CD4-positive, alpha-beta T cell treated with Interleukin-1 beta for 1 hour (primary cell): Measurements from ENCODE around the gene MTA3.
A peak's percentile ranks its signal among the peaks of the same experiment; 100 is the strongest.

Experiments
- DNase-seq, 2 donors: peaks; one replicate each; pipeline ENCODE4 v3.0.0-alpha.2; 2020 to 2022

The MTA3 gene

DNA sequence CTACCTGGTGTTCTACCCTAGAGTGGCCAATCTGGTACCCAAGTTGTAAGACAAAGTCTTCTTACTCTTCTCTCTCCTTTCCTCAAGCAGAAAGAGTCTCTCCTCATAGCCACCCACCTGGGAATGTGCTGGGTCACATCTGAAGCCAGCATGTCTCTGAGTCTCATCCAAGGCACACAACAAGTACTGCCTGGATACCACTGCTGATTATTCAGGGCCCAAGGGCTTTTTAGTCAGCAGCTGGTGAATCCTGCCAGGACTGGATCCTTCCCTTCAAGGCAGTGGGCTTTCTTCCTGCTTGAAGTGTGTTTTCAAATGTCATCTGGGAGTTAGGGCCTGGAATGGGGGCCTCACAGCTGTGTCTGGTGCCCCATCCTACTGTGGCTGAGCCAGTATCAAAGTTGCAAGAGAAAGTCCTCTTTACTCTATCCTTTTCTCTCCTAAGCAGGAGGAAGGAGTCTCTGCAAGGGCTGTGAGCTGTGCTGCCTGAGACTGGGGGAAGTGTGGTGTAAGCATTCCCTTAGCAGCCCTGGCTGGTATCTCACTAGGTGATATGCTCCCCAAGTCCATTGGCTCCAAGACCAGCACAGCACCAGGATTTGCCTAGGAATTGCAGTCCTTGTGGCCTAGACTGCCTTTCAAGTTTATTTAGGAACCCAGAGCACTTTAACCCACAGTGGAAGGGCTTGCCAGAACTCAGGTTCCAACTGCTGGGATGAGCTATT lies 168.3 kb downstream of the MTA3 start:
- no peak for DNase-seq

DNA sequence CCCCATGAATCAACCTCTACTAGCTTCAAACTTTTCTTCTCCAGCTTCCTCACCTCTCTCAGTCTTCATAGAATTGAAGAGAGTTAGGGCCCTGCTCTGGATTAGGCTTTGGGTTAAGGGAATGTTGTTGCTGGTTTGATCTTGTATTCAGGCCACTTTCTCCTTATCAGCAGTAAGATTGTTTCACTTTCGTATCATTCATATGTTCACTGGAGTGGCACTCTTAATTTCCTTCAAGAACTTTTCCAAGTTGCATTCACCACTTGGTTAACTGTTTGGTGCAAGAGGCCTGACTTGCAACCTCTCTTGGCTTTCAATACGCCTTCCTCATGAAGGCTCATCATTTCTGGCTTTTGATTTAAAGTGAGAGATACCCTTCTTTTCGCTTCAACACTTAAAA lies 172.7 kb downstream of the MTA3 start:
- DNase-seq, result no peak

DNA sequence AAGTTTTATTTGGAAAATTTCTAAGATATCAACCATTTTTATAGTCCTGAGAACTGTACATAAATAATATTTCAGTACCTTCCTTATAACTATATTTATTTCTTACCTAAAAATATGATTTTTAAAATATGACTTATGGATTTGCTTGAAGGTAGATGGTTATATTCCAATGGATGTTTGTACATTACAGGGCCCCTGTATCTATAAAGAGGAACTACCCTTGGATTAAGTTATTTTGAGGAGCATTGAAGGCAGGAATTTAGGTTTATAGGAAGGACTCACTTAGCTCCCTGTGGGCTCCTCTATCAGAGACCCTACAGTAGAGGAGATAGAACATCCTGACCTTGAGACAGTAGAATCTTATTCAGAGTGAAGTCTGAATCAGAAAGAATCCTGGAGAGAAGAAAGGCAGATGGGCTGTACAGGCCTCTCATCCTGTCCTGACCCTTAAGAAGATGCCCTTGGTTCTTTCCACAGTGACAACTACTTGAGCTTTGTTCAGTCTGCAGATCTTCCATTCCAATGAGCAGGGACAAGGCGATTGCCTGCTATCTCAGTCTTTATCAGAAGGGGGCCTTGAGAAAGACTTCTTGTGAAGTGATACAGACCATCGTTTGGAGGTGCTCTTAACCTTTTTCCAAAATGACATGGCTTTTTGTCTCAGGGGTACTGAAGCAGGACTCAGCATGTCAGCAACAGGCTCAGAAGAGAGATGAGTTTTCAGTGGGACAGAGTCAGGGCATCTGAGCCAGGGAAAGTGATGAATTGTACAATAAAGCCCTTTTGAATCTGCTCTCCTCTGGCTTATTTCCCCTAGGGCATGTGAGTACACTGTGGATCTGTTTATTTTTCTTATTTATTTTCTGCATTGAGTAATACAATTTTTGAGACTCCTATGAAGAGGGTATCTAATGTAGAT lies 174.6 kb downstream of the MTA3 start:
- no peak for DNase-seq

DNA sequence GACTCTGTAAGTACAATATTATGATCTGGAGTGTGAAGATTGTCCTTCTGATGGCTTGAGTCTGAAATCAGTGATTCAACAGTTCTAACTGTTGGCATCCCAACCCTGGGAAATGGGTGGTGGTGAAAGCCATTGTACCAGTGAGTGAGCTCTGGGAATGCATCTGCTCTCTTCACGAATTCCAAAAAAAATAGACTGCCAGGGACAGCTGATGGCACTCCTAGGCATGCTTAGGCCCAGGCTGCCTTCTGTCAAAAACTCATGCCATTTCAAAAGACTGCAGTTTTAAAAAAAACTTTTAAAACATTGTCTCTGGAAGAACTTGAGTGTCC lies 175.2 kb downstream of the MTA3 start:
- no peak for DNase-seq

DNA sequence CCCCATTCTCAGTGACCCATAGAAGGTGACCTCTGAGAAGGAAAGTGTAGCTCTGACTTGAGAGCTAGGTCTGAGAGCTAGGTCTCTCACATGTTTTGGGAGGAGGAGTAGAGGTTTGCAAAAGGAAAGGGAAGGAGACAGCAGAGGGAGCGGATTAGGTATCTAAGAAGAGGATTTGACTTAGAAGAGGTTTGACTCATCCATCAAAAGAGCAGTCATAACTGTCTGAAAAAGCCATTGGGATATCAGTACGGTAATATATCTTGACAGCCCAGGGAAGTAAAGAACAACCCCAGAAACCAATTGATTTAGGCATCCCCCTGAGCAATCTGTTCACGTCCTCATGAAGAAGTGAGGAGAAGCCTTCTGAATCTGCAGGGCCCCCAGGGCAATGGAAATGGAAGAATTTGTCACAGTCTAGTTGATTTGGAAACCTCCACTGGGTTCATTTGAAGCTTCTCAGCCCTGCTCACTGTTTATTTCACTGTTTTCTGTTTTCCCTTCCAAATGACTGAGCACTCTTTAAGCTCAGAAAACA lies 176.2 kb downstream of the MTA3 start:
- no peak for DNase-seq

DNA sequence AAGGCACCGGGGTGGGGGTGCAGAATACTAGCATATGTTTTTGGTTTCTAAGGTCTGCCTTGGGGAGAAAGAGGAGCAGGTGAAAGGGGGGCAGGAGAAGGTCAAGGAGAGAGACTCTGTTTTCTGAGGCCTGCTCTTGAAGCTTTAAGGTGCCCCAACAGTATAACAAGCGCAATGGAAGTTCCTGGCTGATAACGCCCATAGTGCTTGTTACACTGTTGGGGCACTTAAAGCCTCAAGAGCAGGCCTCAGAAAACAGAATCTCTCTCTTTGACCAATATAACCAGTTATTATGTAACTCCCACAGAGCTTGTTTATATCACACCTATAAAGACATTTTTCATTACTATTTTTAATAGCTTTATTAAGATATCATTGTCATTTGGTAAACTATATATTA lies 179.0 kb downstream of the MTA3 start:
- DNase-seq, result no peak

DNA sequence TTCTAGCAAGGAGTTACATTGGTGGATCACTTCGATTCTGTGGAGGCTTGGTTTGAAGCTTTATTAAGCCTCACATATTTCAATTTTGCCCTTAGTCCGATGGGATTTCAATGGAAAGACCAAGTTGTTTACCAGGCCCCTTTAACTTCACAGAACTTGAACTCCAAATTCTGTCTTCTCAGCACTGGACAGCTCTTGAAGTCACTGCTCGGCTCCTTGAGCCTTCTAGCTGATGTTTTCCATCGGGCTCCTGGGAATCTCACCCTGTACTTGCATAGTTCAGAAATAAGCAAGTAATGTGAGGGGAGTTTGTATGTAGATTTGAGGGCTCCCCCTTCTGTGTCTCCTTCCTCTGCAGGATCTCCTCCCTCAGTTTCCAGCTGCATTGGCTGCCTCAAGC lies 180.4 kb downstream of the MTA3 start:
- no peak for DNase-seq

DNA sequence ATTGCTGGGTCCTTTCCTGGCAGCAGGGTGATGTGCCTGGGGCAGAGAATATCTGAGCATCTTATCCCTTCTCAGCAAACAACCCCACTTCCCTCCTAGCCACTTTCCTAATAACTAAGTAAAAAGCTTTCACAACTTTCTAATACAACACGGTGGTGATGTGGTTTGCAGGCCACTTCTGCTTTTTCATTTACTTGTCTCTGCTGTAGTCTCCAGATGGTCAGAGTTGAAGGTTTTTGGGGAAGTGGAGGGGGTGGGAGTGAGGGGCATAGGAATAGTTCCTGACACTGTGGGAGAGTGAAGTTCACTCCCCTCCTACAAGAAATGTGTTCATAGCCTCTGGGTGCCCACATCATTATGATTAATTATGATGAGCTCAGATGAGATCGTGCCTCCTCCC lies 183.9 kb downstream of the MTA3 start:
- peak; percentile 14 to 64 for DNase-seq

DNA sequence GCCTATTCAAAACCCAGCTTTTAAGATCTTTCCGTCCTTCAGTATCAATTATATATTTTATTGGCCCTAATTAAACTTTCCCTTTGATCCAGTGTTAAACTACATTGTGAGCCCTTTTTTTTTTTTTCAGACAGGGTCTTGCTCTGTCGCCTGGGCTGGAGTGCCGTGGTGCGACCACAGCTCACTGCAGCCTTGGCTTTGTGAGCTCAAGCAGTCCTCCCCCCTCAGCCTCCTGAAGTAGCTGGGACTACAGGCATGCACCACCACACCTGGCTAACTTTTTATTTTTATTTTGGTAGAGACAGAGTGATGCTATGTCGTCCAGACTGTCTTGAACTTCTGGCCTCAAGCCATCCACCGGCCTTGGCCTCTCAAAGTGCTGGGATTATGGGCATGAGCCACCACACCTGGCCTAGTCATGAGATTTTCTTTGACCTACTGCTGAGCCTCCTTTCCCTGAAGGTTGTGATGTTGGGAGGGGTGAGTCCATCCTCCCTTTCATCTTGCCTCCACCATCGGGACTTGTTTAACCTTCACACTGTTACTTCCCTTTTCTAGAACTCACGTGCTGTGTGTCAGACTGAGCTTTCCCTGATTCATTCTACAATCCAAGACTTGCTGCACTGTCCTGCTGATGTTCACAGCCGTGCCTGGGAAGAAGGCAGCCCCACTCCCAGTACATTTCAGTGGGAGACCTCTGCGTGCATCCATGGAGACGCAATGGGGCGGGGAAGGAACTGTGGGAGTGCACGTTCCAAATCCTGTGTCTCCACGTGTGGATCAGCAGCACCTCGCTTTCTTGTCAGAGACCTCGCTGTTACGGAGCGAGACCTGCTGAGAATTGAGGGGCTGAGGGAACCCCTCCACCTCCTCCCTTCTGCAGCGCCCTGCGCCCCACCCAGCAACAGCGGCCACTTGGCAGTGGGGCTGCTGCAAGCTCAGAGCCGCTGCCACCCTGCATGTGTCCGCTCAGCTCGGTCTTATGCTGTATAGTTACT lies 184.7 kb downstream of the MTA3 start:
- no peak for DNase-seq

DNA sequence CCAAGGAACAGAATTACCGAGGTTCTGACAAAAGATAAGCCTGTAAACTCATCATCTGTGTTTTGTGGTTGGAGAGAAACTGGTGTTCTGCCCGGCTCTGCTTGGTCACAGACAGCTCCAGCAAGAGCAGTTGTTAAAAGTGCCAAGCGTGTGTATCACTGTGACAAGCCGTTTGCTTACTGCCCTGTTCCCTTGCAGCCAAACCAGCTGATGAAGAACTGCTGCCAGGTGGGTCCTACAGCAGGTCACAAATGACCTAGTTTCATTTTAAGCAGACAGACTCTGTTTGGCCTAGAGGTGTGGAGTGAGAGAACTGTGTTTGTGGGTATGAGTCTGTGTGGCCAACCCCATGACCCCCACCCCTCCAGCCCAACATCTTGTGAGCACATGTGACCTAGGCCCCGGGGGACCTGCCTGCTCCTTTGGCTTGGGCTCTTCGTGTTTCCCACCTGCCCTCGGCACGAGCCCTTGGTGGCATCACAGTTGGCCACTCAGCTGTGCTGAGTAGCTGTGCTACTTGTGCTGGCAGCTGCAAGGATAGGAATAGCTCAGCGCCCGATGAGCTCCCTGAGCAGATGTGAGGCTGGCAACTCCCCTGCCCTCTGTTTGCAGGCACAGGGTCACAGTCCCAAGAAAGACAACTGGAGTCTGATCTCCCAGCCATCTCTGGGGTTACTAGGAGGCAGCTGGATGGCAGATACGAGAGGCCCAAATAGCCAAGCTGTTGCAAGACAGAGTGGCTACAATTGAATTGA lies 185.8 kb downstream of the MTA3 start:
- DNase-seq, result peak in 1 of 2 donors; percentile 39

DNA sequence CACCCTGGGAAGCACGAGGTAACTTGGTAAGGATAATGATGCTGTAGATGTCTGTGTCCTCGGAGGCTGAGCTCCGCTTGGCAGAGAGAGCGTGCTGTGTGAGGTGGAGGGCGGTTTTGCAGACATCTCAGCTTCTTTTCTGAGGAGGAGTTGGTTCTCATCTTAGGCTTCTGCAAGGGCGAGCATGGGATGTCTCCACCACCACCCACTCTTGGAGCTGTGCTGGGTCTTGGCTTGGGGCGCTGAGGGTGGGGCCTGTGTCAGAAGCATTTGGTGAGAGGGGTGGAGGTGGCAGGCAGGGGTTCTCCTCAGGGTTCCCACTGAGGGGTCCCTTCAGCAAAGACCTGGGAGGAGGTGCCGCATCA lies 186.3 kb downstream of the MTA3 start:
- DNase-seq, result no peak

DNA sequence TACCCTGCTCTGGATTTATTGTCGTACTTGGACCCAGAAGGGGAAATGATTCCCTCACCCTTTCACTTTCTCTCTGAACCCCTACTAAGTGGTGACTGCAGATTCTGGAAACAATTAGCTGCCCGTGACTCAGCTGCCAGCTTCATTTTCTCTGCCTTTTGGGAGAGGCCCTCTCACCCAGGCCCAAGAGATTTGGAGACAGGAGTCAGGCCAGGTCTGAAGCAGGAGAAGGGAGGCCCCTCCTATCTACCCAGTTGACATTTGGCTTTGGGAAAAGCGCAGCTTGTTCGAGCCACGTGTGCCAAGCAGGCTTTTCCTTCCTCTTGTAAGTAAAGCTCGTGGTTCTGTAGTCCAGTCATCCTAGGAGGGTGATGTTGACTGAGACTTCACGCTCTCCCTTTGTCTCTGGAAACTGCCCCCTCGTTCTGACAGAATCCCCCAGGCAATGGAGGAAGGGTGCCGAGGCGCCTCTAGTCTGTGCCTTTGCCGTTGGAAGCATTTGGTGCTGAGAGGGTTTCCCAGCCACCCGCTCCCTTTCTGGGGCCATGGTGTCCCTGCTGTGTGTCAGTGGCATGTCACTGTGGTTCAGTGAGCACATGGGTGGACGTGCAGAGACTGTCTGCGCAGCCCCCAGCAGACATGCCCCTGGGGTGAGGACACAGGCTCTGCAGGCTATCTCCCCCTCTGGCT lies 186.9 kb downstream of the MTA3 start:
- DNase-seq, result no peak

DNA sequence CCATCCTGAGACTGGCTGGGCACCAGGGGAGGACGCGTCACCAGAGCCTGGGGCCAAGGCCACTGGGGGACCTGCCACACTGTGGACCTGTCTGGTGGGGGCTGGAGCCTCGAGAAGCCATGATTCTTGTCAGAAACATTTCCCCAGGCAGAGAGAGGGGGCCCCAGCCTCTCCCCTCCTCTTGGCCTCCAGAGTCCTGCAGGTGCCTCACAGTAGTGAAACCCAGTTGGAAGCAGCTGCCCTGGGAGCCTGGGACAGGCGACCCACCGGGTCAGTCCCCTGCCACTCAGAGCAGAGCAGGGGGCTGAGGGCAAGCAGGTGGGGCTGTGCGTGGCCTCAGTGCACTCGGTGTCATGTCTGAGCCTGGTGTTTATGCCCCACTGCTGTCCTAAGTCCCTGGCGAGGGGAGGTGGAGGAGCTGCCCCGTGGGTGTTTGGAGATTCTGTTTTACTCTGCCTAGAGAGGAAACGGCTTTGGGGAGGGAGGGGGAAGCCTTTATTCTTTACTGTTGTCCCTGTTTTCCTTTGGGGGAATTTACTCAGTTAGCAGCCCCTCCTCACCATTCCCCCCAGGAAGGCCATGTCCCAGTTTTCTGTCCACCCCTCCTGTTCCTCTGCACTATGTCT lies 187.8 kb downstream of the MTA3 start:
- no peak for DNase-seq

DNA sequence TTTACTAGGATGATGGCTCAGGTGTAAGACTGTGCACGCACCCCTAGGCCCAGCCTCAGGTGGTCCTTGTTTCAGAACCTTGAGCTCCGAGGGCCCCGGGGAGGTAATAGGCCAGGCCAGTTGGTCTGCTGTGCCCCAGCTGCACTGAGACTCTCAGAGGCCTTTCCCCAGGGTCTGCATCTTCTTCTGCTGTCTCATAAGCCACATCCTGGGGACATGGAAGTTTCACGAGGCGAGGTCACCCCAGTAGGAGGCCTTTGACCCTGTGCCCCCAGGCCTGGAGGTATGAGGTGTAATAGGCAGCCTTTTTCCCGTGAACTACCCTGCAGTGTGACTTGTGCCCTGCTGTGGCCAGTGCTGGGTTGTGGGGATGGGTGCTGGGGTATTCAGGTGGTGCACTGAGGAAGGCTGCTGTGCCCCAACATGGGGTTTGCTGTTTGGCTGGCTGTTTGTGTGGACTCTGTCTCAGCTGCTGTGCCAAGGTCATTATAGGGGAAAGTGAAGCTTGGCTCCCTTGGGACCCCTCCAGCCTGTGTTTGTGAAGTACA lies 188.6 kb downstream of the MTA3 start:
- no peak for DNase-seq

DNA sequence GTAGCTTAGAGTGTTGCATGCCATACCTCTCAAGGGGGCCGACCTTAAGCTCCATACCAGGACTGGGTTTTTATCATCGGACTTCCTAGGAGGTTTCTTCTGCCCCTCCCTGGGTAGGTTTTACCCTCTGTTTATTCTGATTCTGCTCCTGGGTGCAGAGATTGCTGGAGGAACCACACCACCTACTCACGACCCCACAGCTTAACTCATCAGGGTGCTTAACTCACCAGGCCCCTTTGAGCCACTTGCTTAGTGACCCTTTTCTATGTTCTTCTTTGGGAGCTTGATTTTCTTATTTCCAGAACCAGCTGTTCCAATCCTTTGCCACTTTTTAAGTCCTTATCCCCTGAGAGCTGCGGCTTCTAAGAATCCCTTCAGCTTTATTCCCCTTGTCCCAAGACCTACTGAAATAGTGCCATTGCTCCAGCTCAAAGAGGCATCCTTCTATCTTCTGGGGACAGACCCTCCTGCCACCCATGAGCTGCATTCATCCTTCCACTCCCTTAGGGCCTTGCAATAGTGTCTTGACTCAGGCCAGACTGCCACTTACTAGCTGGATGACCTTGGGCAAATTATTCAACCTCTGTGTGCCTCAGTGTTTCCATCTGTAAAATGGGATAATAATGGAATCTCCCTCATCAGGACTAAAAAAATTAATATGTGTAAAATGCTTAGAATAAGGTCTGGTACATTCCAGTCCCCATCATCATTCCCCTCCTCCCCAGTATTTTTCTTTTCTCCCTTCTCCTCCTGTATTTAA lies 189.7 kb downstream of the MTA3 start:
- no peak for DNase-seq

DNA sequence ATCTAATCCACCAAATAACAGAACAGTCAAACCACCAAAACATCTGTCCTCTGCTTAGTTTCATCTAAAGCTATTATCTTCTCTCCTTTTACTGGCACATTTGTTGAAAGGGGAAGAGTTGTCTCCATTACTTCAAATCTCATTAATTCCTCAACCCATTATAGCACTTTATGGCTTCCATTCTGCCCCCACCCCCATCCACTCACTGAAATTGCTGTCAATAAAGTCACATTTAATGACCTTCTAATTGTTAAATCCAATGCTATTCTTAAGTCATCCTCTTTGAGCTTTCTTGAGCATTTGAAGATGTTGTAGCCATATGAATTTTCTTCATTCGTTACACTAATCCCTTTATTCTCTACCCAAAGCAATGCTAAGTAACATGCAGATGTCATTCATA lies 190.3 kb downstream of the MTA3 start:
- no peak for DNase-seq

DNA sequence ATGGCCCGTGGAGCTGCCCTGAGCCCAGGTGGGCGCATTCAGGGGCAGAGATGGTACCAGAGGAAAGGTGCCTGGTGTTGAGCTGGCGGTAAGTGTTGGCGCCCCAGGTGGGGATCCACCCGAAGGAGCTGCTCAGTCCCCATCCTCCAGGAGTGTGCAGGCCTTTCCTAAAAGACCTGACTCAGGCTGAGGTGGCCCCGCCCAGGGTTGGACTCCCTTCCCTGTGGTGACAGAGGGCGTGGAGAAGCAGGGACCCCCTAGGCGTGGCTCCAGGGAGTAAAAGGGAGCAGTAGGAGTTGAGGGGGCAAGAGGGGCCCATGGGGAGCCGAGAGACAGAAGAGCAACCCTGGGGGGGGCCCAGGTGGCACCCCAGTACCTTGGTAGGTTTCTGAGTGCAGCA lies 193.1 kb downstream of the MTA3 start:
- no peak for DNase-seq

DNA sequence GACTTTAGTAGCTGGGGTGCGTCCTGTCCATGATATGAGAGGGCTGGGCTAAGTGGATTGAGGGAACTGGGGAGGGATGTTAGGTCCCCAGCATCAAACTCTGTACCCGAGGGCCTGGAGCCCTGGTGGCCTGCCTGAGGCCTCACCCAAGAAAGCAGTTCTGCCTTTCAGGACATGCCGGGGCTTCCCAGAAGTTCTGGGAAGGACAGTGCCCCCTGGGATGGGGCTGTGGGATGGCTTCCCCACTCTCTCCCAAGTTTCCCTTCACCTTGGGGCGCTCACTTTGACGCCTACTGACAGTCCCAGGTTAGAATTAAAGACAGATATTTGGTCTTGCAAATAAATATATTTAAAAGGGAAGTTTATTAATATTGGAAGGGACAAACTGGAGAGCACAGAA lies 193.7 kb downstream of the MTA3 start:
- no peak for DNase-seq

DNA sequence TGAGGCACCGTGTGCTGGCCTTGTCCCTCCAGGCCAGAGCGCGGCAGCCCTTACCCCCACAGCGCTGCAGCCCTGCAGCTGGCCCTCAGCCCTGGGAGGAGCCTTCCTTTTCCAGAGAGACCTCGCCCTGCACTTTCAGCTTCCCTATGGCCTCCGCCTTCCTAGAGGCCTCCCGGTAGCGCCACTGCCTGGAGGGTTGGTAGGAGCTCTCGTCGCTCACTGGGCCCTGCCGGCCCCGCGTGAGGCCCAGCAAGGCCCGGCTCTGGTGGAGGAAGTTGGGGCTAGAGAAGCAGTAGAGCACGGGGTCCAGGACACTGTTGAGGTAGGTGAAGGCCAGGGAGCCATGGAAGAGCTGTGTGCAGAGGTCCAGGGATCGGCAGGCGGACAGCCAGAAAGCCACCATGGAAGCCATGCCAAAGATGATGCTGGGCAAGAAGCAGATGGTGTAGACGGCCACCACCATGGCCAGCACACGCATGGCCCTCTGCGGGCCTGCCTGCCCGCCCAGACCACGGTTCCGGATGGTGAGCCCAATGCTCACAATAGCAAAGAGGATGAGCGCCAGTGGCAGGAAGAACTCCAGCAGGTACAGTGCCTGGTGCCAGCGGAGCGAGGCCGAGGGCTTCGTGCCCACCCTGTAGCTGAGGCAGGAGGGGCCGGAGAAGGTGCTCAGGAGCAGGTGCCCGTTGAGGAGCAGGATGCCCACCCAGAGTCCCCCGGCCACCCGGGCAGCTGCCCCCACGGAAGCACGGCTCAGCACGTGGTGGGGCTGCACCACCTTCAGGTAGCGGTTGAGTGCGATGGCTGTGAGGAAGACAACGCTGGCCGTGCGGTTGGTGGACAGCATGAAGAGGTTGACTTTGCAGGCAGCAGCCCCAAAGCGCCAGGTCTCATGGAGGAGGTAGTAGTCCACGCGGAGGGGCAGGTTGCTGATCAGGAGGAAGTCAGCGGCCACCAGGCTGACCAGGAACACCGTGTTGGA lies 194.7 kb downstream of the MTA3 start:
- no peak for DNase-seq
